CD4-positive, alpha-beta T cell treated with Interleukin-2 at 100 ng/mL for 4 hours (primary cell): Measurements from ENCODE around the gene ACSL3.
"Not testable (repeated sequence)": the region's sequence is repeated elsewhere in the genome, so short reads cannot be mapped to it uniquely, and the experiment has no call there.

ENCODE experiments used
- DNase-seq: peaks from one replicate; pipeline ENCODE4 v3.0.0-alpha.2; 2020; ENCODE audit warnings: low spot score

ACSL3 gene

GRCh38 chr2:222851956-222852617 lies 8.7 kb upstream of the ACSL3 start:
- DNase-seq: no peak

GRCh38 chr2:222854773-222855700 lies 5.8 kb upstream of the ACSL3 start:
- DNase-seq: no peak

GRCh38 chr2:222859786-222860612 lies 837 bp upstream of the ACSL3 start:
- no peak for DNase-seq

- DNase-seq: peak; percentile 33
These were observed 722 bp downstream of the ACSL3 start for GRCh38 chr2:222861411-222862105.

- DNase-seq: no peak
These were observed 1.5 kb downstream of the ACSL3 start for GRCh38 chr2:222862106-222862908.

GRCh38 chr2:222862909-222863544 lies 2.2 kb downstream of the ACSL3 start:
- DNase-seq: no peak

GRCh38 chr2:222864296-222864695 lies 3.5 kb downstream of the ACSL3 start:
- DNase-seq: no peak

- no peak for DNase-seq
These were observed 4.5 kb downstream of the ACSL3 start for GRCh38 chr2:222865301-222865700.

- no peak for DNase-seq
These were observed 5.6 kb downstream of the ACSL3 start for GRCh38 chr2:222866358-222866960.

- DNase-seq: not testable (repeated sequence)
These were observed 7.9 kb downstream of the ACSL3 start for GRCh38 chr2:222868560-222869251.

- no peak for DNase-seq
These were observed 8.4 kb downstream of the ACSL3 start for GRCh38 chr2:222869252-222869560.

GRCh38 chr2:222871291-222871690 lies 10.5 kb downstream of the ACSL3 start:
- no peak for DNase-seq

- DNase-seq: no peak
These were observed 11.7 kb downstream of the ACSL3 start for GRCh38 chr2:222872551-222872950.

- no peak for DNase-seq
These were observed 14.6 kb downstream of the ACSL3 start for GRCh38 chr2:222875482-222875881.

GRCh38 chr2:222876947-222877346 lies 16.1 kb downstream of the ACSL3 start:
- DNase-seq: no peak

- no peak for DNase-seq
These were observed 16.9 kb downstream of the ACSL3 start for GRCh38 chr2:222877556-222878300.

- no peak for DNase-seq
These were observed 17.6 kb downstream of the ACSL3 start for GRCh38 chr2:222878301-222878876.

- no peak for DNase-seq
These were observed 18.2 kb downstream of the ACSL3 start for GRCh38 chr2:222878877-222879603.
